Measurements from ENCODE around the gene TPH2.

DNA sequence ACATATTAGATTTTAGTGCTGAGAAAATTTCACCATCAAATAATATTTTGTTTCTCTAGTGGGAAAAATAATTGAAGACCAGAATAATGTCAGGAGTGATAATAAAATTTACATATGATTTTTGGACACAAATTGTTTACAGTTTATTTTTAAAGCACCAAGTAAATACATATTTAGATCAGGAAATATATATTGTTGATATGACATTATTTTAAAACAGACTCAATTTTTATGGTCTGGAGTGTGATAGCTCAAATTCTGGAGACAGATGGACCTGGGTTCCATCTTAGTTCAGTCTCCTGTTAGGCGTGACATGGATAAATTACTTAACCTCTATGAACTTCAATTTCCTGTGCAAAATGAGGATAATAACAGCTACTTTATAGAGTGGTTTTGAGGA lies 135.4 kb downstream of the TPH2 start:
- TF ChIP-seq CTCF (conservative IDR thresholded peaks at IDR 0.05): no peak
- no peak for TF ChIP-seq ZFX (IDR thresholded peaks at IDR 0.05)
